Measurements from ENCODE around the gene TEC. TPM values are rescaled to one million over a fixed set of nuclear protein-coding genes. Genes with fewer than 3 reads are reported as not detected.

Gene TEC
- polyA plus RNA-seq, 1 of the 3 experiments (the other 2 are of a cell fraction): 0.85 TPM

DNA sequence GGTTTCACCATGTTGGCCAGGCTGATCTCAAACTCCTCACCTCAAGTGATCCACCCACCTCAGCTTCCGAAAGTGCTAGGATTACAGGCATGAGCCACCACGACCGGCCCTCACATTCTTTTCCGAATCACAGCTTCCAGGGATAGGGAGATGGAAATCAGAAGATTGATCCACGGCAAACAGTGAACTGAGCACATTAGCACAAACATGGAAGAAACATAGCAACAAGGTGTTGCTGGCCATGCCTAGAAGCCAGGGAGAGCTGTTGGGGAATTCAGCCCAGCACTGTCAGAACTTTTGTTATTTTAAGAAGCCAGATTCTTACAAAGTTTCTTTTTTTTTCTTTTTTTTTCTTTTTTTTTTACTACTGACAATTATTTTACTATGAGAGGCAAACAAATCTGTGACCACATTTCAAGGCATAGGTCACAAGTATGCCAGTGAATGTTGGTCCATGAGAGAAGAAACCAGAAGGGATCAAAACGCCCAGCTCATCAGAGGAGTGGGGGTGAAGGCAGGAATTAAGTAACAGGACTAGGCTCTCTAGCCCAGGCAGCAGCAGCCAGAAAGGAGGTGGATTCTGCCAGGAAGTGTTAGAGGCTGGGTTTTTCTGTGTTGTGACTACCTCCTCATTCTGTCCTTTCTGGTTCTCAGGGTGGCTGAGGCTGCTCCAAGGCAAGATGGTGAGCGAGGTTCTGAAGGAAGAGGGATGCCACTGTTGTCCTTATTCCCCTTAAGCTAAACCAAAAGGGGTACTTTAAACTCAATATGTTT lies 44.1 kb downstream of the TEC start (continued):
- TF ChIP-seq NRF1 (IDR thresholded peaks at IDR 0.05; ENCODE audit: low read depth, low read length): no peak
- no peak for TF ChIP-seq SMC3 (IDR thresholded peaks at IDR 0.05; ENCODE audit: low read depth, low read length)
- TF ChIP-seq MXI1 (IDR thresholded peaks at IDR 0.05; ENCODE audit: low read depth, low read length): no peak
- TF ChIP-seq USF2 (IDR thresholded peaks at IDR 0.05; ENCODE audit: borderline replicate concordance, low read depth, low read length): no peak
- TF ChIP-seq ELF1 (IDR thresholded peaks at IDR 0.05): no peak
- no peak for TF ChIP-seq JUND (IDR thresholded peaks at IDR 0.05)

DNA sequence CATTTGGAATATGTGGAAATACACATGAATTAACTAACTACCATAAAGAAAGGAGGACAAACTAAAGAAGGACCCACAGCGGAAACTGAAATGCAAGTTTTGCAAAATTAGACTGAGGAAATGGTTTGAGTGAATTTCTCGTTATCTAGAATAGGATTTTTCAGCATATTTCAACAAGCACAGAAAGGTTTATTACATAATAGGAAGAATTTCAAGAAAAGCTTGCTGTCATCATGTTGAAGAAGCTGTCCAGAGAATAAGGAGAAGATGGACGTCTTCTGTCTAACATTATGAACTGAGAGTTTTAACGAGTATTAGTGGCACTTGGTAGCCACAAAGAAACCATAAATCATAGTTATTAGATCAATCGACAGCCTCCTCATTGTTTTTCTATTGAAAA lies 45.0 kb downstream of the TEC start:
- WGBS (ENCODE audit: low lambda C conversion rate): 81% methylated on average over 5 of the region's 5 CpGs

More for the DNA sequence above, 45.0 kb downstream of the TEC start:
- no peak for DNase-seq
- Histone ChIP-seq H4K20me1 (ENCODE audit: insufficient read depth) (no peaks in the 10 kb centered on the region), H3K9ac (no peak overlapping the region), H3K9me3 (no peaks in the 10 kb centered on the region), H3K4me1 (ENCODE audit: control insufficient read depth in 1 of 2, insufficient read depth in 2 of 2, low read depth in 1 of 2, low read length in 1 of 2) (no peaks in the 10 kb centered on the region; a peak in 2 of 4 replicates), H3K79me2 (ENCODE audit: insufficient read depth) (no peaks in the 10 kb centered on the region), H3F3A (replicated peaks; ENCODE audit: insufficient read depth) (peaks cover 5% of the 10 kb centered on the region), H3K36me3 (replicated peaks in 1 of 2; ENCODE audit: control insufficient read depth in 1 of 2, insufficient read depth in 2 of 2, low read length in 1 of 2) (no peaks in the 10 kb centered on the region), H3K9me2 (no peaks in the 10 kb centered on the region), H3K4me2 (no peak overlapping the region), H2AFZ (ENCODE audit: low read depth) (no peak overlapping the region), H3K27ac (ENCODE audit: low read depth in 2 of 2, low read length in 1 of 2) (no peak overlapping the region), H3K4me3 (ENCODE audit: low read depth in 2 of 2, low read length in 1 of 2) (no peak overlapping the region), H3K27me3 (ENCODE audit: insufficient read depth) (no peaks in the 10 kb centered on the region)
- TF ChIP-seq USF1 (IDR thresholded peaks at IDR 0.05; ENCODE audit: borderline replicate concordance, low read depth): no peak
- TF ChIP-seq CHD2 (IDR thresholded peaks at IDR 0.05; ENCODE audit: low read length, partially characterized antibody): no peak
- no peak for TF ChIP-seq NFIC (IDR thresholded peaks at IDR 0.05; ENCODE audit: borderline replicate concordance)
- TF ChIP-seq ZBTB33 (IDR thresholded peaks at IDR 0.05; ENCODE audit: borderline replicate concordance, low read depth): no peak
- no peak for TF ChIP-seq USF2 (IDR thresholded peaks at IDR 0.05; ENCODE audit: borderline replicate concordance, low read depth, low read length)
- no peak for TF ChIP-seq MEF2A (IDR thresholded peaks at IDR 0.05; ENCODE audit: borderline replicate concordance, low read depth)
- TF ChIP-seq RCOR1 (IDR thresholded peaks at IDR 0.05; ENCODE audit: low read length): no peak
- TF ChIP-seq TEAD4 (IDR thresholded peaks at IDR 0.05; ENCODE audit: borderline replicate concordance, insufficient read depth): no peak
- no peak for TF ChIP-seq RFX5 (IDR thresholded peaks at IDR 0.05; ENCODE audit: low read length)
- TF ChIP-seq GABPA (IDR thresholded peaks at IDR 0.05; ENCODE audit: low read depth): no peak
- TF ChIP-seq POLR2AphosphoS5 (IDR thresholded peaks at IDR 0.05; ENCODE audit: low read depth, low read length): no peak
- TF ChIP-seq, protein P1, sequence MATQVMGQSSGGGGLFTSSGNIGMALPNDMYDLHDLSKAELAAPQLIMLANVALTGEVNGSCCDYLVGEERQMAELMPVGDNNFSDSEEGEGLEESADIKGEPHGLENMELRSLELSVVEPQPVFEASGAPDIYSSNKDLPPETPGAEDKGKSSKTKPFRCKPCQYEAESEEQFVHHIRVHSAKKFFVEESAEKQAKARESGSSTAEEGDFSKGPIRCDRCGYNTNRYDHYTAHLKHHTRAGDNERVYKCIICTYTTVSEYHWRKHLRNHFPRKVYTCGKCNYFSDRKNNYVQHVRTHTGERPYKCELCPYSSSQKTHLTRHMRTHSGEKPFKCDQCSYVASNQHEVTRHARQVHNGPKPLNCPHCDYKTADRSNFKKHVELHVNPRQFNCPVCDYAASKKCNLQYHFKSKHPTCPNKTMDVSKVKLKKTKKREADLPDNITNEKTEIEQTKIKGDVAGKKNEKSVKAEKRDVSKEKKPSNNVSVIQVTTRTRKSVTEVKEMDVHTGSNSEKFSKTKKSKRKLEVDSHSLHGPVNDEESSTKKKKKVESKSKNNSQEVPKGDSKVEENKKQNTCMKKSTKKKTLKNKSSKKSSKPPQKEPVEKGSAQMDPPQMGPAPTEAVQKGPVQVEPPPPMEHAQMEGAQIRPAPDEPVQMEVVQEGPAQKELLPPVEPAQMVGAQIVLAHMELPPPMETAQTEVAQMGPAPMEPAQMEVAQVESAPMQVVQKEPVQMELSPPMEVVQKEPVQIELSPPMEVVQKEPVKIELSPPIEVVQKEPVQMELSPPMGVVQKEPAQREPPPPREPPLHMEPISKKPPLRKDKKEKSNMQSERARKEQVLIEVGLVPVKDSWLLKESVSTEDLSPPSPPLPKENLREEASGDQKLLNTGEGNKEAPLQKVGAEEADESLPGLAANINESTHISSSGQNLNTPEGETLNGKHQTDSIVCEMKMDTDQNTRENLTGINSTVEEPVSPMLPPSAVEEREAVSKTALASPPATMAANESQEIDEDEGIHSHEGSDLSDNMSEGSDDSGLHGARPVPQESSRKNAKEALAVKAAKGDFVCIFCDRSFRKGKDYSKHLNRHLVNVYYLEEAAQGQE (IDR thresholded peaks at IDR 0.05; ENCODE audit: low read depth, low read length): no peak
- no peak for TF ChIP-seq TCF12 (IDR thresholded peaks at IDR 0.05)
- CTCF ChIA-PET: interaction anchor here (0.9 kb wide), 1 partner anchor 15 kb away, joined by 3 read pairs; no protein-coding TSS in a partner anchor
- POLR2A ChIA-PET: no interaction called here

Data from SK-N-SH (cell line).